Parathyroid adenoma (tissue), 2 donors: ENCODE results near the gene ALOXE3.

Experiments
- H2AFZ ChIP-seq: fragments of 300-600 bp; sonication (generic); one replicate; pipeline ENCODE4 v1.7.0; 2017; ENCODE audit warnings: antibody characterized with exemption, mild to moderate bottlenecking
- H3K27ac ChIP-seq: fragments of 300-600 bp; sonication (generic); one replicate; pipeline ENCODE4 v1.7.0; 2017
- H3K27me3 ChIP-seq: fragments of 300-600 bp; sonication (generic); one replicate; pipeline ENCODE4 v1.7.0; 2017; ENCODE audit warnings: low read length; ENCODE audit not compliant: control insufficient read depth, insufficient read depth
- H3K36me3 ChIP-seq: fragments of 300-600 bp; sonication (generic); one replicate; pipeline ENCODE4 v1.7.0; 2017; ENCODE audit warnings: low read length; ENCODE audit not compliant: control insufficient read depth, insufficient read depth
- H3K4me1 ChIP-seq: fragments of 300-600 bp; sonication (generic); one replicate; pipeline ENCODE4 v1.7.0; 2017; ENCODE audit warnings: control low read depth
- H3K4me2 ChIP-seq: fragments of 300-600 bp; sonication (generic); one replicate; pipeline ENCODE4 v1.7.0; 2017; ENCODE audit warnings: low read length
- H3K4me3 ChIP-seq: fragments of 300-600 bp; sonication (generic); one replicate; pipeline ENCODE4 v1.7.0; 2017; ENCODE audit warnings: low read depth, low read length
- H3K79me2 ChIP-seq: fragments of 300-600 bp; sonication (generic); one replicate; pipeline ENCODE4 v1.7.0; 2017; ENCODE audit warnings: control low read depth
- H3K9ac ChIP-seq: fragments of 300-600 bp; sonication (generic); one replicate; pipeline ENCODE4 v1.7.0; 2017; ENCODE audit warnings: mild to moderate bottlenecking
- H3K9me3 ChIP-seq: fragments of 300-600 bp; sonication (generic); one replicate; pipeline ENCODE4 v1.7.0; 2017; ENCODE audit warnings: low read length; ENCODE audit not compliant: control insufficient read depth
- CTCF ChIP-seq: fragments of 300-600 bp; sonication (generic); IDR thresholded peaks from one replicate; pipeline ENCODE4 v1.7.0; 2017; ENCODE audit warnings: antibody characterized with exemption, mild to moderate bottlenecking
- donor health status: primary hyperparathyroidism.

Gene ALOXE3

GRCh38 chr17:8126491-8127066, 8.3 kb upstream of the ALOXE3 start:
- Histone ChIP-seq H3K4me1 (peaks cover 34% of the 10 kb centered on the region), H2AFZ (peak overlapping the region; percentile 95), H3K27me3 (no peaks in the 10 kb centered on the region), H3K79me2 (no peaks in the 10 kb centered on the region), H3K9me3 (no peaks in the 10 kb centered on the region), H3K9ac (peak overlapping the region; percentile 11), H3K36me3 (no peaks in the 10 kb centered on the region), H3K4me2 (peak overlapping the region; percentile 93), H3K4me3 (peak overlapping the region; percentile 80), H3K27ac (peak overlapping the region; percentile 63)
- no peak for TF ChIP-seq CTCF

- no peaks in the 10 kb centered on the region for H3K27me3 ChIP-seq
- peak overlapping the region; percentile 47 for H3K27ac ChIP-seq
- no peak overlapping the region for H3K9ac ChIP-seq
- peak overlapping the region; percentile 80 for H3K4me3 ChIP-seq
- peak overlapping the region; percentile 82 for H3K4me2 ChIP-seq
- no peaks in the 10 kb centered on the region for H3K79me2 ChIP-seq
- H3K9me3 ChIP-seq, result no peaks in the 10 kb centered on the region
- peaks cover 35% of the 10 kb centered on the region for H3K4me1 ChIP-seq
- no peak for TF ChIP-seq CTCF
- H3K36me3 ChIP-seq, result no peaks in the 10 kb centered on the region
- peak overlapping the region; percentile 81 for H2AFZ ChIP-seq
Observed at GRCh38 chr17:8125947-8126490, 7.7 kb upstream of the ALOXE3 start.

GRCh38 chr17:8125154-8125946, 7.0 kb upstream of the ALOXE3 start:
- H3K27me3 ChIP-seq, result peaks cover 2% of the 10 kb centered on the region
- H2AFZ ChIP-seq, result peak overlapping the region; percentile 81
- peaks cover 36% of the 10 kb centered on the region for H3K4me1 ChIP-seq
- peak overlapping the region; percentile 82 for H3K4me2 ChIP-seq
- H3K79me2 ChIP-seq, result no peaks in the 10 kb centered on the region
- no peak for TF ChIP-seq CTCF
- H3K4me3 ChIP-seq, result peak overlapping the region; percentile 80
- H3K9ac ChIP-seq, result no peak overlapping the region
- H3K9me3 ChIP-seq, result no peaks in the 10 kb centered on the region
- H3K36me3 ChIP-seq, result no peaks in the 10 kb centered on the region
- no peak overlapping the region for H3K27ac ChIP-seq

GRCh38 chr17:8124350-8125153, 6.2 kb upstream of the ALOXE3 start:
- Histone ChIP-seq H3K9ac (no peak overlapping the region), H3K4me1 (peaks cover 39% of the 10 kb centered on the region), H3K4me3 (peak overlapping the region; percentile 80), H3K9me3 (no peaks in the 10 kb centered on the region), H3K27ac (no peak overlapping the region), H2AFZ (peak overlapping the region; percentile 87), H3K36me3 (no peaks in the 10 kb centered on the region), H3K4me2 (peak overlapping the region; percentile 82), H3K27me3 (peaks cover 2% of the 10 kb centered on the region), H3K79me2 (no peaks in the 10 kb centered on the region)
- TF ChIP-seq CTCF, result no peak
